ENCODE results near the gene RAB4A.

Gene RAB4A

DNA sequence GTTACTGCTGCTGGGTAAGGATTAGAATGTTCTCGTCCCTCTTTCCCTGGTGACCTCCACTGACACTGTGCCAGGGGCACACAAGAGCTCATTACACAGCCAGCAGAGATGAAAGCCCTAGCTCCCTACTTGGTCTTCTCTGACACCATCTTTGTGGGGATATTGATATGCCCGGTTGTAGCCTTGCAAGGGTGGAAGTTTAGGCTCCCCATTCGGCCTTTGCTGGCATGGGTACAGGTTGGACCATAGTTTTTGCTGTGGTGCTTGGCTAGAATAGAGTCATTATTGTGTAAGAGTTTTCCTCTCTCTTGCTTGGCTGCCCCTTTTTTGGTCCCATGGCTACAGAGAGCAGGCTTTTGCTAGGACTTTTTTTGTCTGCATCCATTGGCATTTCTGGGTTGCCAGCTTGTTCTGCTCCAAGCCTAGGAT is 12.3 kb downstream of the RAB4A start:
- TF ChIP-seq, protein P1, sequence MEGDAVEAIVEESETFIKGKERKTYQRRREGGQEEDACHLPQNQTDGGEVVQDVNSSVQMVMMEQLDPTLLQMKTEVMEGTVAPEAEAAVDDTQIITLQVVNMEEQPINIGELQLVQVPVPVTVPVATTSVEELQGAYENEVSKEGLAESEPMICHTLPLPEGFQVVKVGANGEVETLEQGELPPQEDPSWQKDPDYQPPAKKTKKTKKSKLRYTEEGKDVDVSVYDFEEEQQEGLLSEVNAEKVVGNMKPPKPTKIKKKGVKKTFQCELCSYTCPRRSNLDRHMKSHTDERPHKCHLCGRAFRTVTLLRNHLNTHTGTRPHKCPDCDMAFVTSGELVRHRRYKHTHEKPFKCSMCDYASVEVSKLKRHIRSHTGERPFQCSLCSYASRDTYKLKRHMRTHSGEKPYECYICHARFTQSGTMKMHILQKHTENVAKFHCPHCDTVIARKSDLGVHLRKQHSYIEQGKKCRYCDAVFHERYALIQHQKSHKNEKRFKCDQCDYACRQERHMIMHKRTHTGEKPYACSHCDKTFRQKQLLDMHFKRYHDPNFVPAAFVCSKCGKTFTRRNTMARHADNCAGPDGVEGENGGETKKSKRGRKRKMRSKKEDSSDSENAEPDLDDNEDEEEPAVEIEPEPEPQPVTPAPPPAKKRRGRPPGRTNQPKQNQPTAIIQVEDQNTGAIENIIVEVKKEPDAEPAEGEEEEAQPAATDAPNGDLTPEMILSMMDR (IDR thresholded peaks at IDR 0.05; ENCODE audit: low read depth, low read length) = no peak
- no peak for TF ChIP-seq MYC (IDR thresholded peaks at IDR 0.05; ENCODE audit: low read depth, low read length)
- TF ChIP-seq, protein P2, sequence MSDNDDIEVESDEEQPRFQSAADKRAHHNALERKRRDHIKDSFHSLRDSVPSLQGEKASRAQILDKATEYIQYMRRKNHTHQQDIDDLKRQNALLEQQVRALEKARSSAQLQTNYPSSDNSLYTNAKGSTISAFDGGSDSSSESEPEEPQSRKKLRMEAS (IDR thresholded peaks at IDR 0.05; ENCODE audit: low read depth, low read length) = no peak
- no peak for TF ChIP-seq POLR2A (IDR thresholded peaks at IDR 0.05; ENCODE audit: extremely low read depth, insufficient read length)
- DNase-seq (ENCODE audit: low read depth) = no peak
- H3K4me3 ChIP-seq (ENCODE audit: low read depth, low read length) = no peak overlapping the region

DNA sequence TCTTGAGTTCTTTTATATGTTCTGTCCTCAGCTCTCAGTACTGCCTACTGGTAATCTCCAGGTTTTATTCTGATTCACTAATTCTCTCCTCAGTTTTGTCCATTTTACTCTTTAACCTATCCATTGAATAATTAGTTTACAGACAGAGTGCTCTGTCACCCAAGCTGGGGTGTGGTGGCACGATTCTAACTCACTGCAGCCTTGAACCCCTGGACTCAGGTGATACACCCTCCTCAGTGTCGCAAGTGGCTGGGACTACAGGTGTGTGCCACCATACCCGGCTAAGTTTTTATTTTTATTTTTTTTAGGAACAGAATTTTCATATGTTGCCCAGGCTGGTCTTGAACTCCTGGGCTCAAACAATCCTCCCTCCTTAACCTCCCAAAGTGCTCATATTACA is 14.0 kb downstream of the RAB4A start:
- no peak overlapping the region for H3K4me3 ChIP-seq (ENCODE audit: low read depth, low read length)
- TF ChIP-seq, protein P2 (IDR thresholded peaks at IDR 0.05; ENCODE audit: low read depth, low read length) = no peak
- TF ChIP-seq, protein P1 (IDR thresholded peaks at IDR 0.05; ENCODE audit: low read depth, low read length) = no peak
- TF ChIP-seq POLR2A (IDR thresholded peaks at IDR 0.05; ENCODE audit: extremely low read depth, insufficient read length) (no peak), MYC (IDR thresholded peaks at IDR 0.05; ENCODE audit: low read depth, low read length) (no peak)
- no peak for DNase-seq (ENCODE audit: low read depth)

DNA sequence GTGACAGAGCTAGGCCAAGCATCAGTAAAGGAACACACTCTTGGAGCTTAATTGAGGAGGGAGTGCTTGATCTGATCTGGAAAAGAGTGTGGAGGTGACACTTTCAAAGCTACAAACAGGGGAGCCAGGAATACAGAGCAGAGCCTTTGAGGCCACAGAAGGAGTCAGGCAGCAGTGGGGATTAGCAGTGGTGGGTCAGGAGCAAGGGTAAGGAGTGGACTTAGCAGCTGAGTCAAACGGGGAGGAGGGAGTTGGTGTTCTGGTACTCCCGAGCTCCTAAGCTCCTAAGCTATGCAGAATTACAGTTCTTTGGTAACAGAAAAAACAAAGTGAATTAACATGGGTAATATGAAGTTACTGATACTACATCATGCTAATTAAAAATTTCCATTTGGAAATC is 14.5 kb downstream of the RAB4A start:
- TF ChIP-seq, protein P1 (IDR thresholded peaks at IDR 0.05; ENCODE audit: low read depth, low read length) = no peak
- no peak for TF ChIP-seq POLR2A (IDR thresholded peaks at IDR 0.05; ENCODE audit: extremely low read depth, insufficient read length)
- TF ChIP-seq, protein P2 (IDR thresholded peaks at IDR 0.05; ENCODE audit: low read depth, low read length) = no peak
- no peak for TF ChIP-seq MYC (IDR thresholded peaks at IDR 0.05; ENCODE audit: low read depth, low read length)
- H3K4me3 ChIP-seq (ENCODE audit: low read depth, low read length) = no peak overlapping the region
- no peak for DNase-seq (ENCODE audit: low read depth)

DNA sequence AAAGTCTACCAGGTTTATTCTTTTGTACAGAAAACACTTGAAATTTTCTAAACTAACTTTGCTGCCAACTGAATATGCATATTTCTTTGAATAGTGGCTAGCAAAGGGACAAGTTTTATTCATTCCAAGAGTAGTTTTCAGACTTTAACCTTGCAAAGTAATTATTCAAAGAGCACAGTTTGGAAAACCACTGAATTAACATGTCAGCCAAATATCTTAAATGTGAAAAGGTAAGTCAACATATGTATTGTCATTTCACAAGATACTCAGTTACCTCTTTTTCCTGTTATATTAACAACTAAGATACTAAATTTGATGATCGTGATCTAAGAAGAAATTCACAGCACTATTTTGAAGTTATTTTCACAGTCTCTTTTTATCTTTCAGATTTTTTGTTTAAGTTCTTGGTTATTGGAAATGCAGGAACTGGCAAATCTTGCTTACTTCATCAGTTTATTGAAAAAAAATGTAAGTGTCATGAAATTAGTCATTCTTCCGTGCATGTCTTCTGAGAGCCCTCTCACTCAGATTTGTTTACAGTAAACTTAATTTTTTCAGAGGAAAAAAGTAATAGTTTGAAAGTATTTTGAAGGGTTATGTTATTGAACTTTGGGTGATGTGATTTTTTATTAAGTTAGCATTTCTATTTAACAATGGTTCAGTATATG is 15.3 kb downstream of the RAB4A start:
- TF ChIP-seq MYC (IDR thresholded peaks at IDR 0.05; ENCODE audit: low read depth, low read length) = no peak
- no peak for TF ChIP-seq POLR2A (IDR thresholded peaks at IDR 0.05; ENCODE audit: extremely low read depth, insufficient read length)
- TF ChIP-seq, protein P2 (IDR thresholded peaks at IDR 0.05; ENCODE audit: low read depth, low read length) = no peak
- TF ChIP-seq, protein P1 (IDR thresholded peaks at IDR 0.05; ENCODE audit: low read depth, low read length) = no peak
- no peak for DNase-seq (ENCODE audit: low read depth)
- no peak overlapping the region for H3K4me3 ChIP-seq (ENCODE audit: low read depth, low read length)

DNA sequence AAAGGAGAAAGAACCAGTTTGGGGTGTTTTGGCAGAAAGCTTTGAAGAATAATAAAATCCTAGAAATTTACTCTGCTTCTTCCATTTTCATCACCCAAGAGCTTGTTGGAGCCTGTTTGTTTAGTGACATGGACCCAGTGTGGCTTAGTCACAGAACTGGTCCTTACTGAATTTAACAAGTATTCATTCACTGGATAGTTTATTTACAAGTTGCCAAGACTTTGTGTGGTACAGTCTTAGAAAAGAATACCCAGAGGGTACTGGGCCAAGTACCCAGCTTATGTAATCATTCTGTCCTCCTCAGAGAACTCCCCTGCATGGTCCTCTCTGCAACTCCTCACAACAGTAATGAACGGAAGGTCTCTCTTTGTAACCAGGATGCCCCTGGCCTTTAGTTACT is 16.4 kb downstream of the RAB4A start:
- no peak for DNase-seq (ENCODE audit: low read depth)
- no peak overlapping the region for H3K4me3 ChIP-seq (ENCODE audit: low read depth, low read length)
- TF ChIP-seq, protein P1 (IDR thresholded peaks at IDR 0.05; ENCODE audit: low read depth, low read length) = no peak
- TF ChIP-seq, protein P2 (IDR thresholded peaks at IDR 0.05; ENCODE audit: low read depth, low read length) = no peak
- no peak for TF ChIP-seq POLR2A (IDR thresholded peaks at IDR 0.05; ENCODE audit: extremely low read depth, insufficient read length)
- no peak for TF ChIP-seq MYC (IDR thresholded peaks at IDR 0.05; ENCODE audit: low read depth, low read length)
